Lung (tissue), 12 donors: ENCODE data around the gene ACER1. TPM values are rescaled to one million over a fixed set of nuclear protein-coding genes. Genes with fewer than 3 reads are reported as not detected.

Experiments used
- ATAC-seq: fragments of 200-7000 bp; cut with Tn5 transposase; one replicate; pipeline ENCODE4 v1.9.1; 2020; ENCODE audit warnings: moderate number of reproducible peaks; ENCODE audit not compliant: insufficient read depth, low FRiP score
- DNase-seq, 3 donors: peaks; one replicate each; pipeline ENCODE4 v3.0.0-alpha.2; 2013 to 2017
- H3K27ac ChIP-seq, 2 donors: one replicate each; pipeline ENCODE4 v1.5.1; 2013; ENCODE audit warnings: mild to moderate bottlenecking in 2 of 2, moderate library complexity in 2 of 2, control low read depth in 1 of 2, inconsistent platforms in 1 of 2, low read depth in 1 of 2, low read length in 1 of 2
- H3K27me3 ChIP-seq, 3 donors: one replicate each; pipeline ENCODE4 v1.5.1; 2013; ENCODE audit warnings: low read length in 2 of 3; ENCODE audit not compliant: control insufficient read depth in 3 of 3, insufficient read depth in 3 of 3
- H3K36me3 ChIP-seq, 4 donors: one replicate each; pipeline ENCODE4 v1.5.1; 2013; ENCODE audit warnings: low read length in 4 of 4, mild to moderate bottlenecking in 1 of 4, moderate library complexity in 1 of 4; ENCODE audit not compliant: control insufficient read depth in 4 of 4, insufficient read depth in 4 of 4
- H3K4me1 ChIP-seq, 5 donors: one replicate each; pipeline ENCODE4 v1.5.1; 2013; ENCODE audit warnings: low read length in 5 of 5, mild to moderate bottlenecking in 2 of 5, moderate library complexity in 1 of 5; ENCODE audit not compliant: control insufficient read depth in 5 of 5, insufficient read depth in 5 of 5
- H3K4me3 ChIP-seq: one replicate; pipeline ENCODE4 v1.5.1; 2013; ENCODE audit warnings: mild to moderate bottlenecking, control low read depth, moderate library complexity
- H3K9ac ChIP-seq, 2 donors: one replicate each; pipeline ENCODE4 v1.5.1; 2013; ENCODE audit warnings: low read length in 2 of 2, control low read depth in 1 of 2; ENCODE audit not compliant: insufficient read depth in 1 of 2
- H3K9me3 ChIP-seq, 4 donors: one replicate each; pipeline ENCODE4 v1.5.1; 2013; ENCODE audit warnings: low read length in 3 of 4, mild to moderate bottlenecking in 1 of 4, moderate library complexity in 1 of 4; ENCODE audit not compliant: control insufficient read depth in 4 of 4, insufficient read depth in 3 of 4
- CTCF ChIP-seq: IDR thresholded peaks from 2 replicates; pipeline ENCODE4 v1.5.1; 2012; ENCODE audit warnings: mild to moderate bottlenecking; ENCODE audit errors: control extremely low read depth, extremely low read depth
- WGBS, 2 donors: extraction: QIAGEN DNeasy Blood & Tissue Kit; methylation state at CpG; one replicate each; pipeline ENCODE4 v1.1.7; 2013; 5-methylcytosine and 5-hydroxymethylcytosine counted together
- polyA plus RNA-seq, 2 donors: library from polyadenylated mRNA; stranded (reverse); fragments of 200-250 nt; gene quantifications; one replicate each; pipeline ENCODE4 v1.2.1, GENCODE V29; 2013
- total RNA-seq, 2 donors: library from RNA; depleted of rRNA in 1 of 2; stranded (reverse); fragments of >200 nt in 1 of 2; gene quantifications; one replicate each; pipeline ENCODE4 v1.2.1, GENCODE V29; 2014 to 2021
- donor health status: control.
- donor health status: control.
- donor health status: Bipolar disorder and iron deficiency.
- donor health status: healthy.
- donor health status: DM: yes; HTN: yes; CAD: no.

The ACER1 gene
- total and polyA plus RNA-seq, 4 donors = 0.06 TPM; not detected in 3

DNA sequence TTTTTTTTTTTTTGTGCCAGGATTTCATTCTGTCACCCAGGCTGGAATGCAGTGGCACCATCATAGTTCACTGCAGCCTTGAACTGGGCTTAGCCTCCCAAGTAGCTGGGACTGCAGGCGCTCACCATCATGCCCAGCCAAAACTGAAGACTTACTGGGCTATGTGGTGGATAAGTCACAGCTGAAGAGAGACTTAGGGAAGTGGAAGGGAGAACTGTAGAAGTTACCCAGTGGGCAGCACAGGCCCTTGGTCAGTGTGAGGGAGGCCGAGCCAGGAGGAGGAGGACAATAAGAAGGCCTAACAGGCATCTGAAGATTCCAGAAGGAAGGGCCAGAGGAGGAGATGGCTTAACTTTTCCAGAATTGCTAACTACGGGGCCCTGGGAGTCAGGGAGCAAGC, 46.3 kb upstream of the ACER1 start:
- no peak for ATAC-seq
- Histone ChIP-seq H3K27me3 (no peaks in the 10 kb centered on the region), H3K4me3 (no peak overlapping the region), H3K27ac (no peak overlapping the region), H3K36me3 (peaks cover 27 to 55% (median 41%) of the 10 kb centered on the region in 4 donors), H3K9me3 (peaks cover 0 to 9% (median 3%) of the 10 kb centered on the region in 4 donors), H3K4me1 (no peaks in the 10 kb centered on the region), H3K9ac (no peak overlapping the region)
- 96 to 97% methylated on average over 3 of the region's 3 CpGs for WGBS, 2 donors
- TF ChIP-seq CTCF = no peak
- no peak for DNase-seq

DNA sequence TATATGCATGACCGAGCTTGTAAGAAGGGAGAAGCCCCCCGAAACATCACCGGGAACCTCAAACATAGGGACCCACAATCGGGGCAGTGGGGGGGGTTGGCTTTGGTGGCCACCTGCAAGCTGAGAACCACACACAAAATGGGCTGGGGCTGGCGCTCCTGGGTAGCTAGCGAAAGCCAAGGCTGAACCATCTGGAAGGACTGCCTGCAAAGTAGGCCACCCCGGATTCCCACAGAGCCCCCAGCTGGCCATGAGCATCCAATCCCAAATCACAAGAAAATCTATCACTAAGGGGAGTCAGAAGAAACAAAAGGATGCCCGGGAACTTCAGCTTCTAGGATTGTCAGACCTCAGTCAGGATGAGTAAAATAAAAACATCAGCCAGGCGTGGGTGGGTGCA, 45.1 kb upstream of the ACER1 start:
- no peak for ATAC-seq
- DNase-seq = no peak
- H3K4me1 ChIP-seq = peaks cover 0 to 7% (median 4%) of the 10 kb centered on the region in 5 donors
- H3K36me3 ChIP-seq = peaks cover 27 to 58% (median 38%) of the 10 kb centered on the region in 4 donors
- no peak for TF ChIP-seq CTCF
- H3K9me3 ChIP-seq = peaks cover 0 to 9% (median 3%) of the 10 kb centered on the region in 4 donors
- no peaks in the 10 kb centered on the region for H3K27me3 ChIP-seq
- WGBS, 2 donors = 84 to 92% methylated on average over 9 of the region's 9 CpGs
- no peak overlapping the region for H3K9ac ChIP-seq
- H3K4me3 ChIP-seq = no peak overlapping the region
- H3K27ac ChIP-seq = no peak overlapping the region

DNA sequence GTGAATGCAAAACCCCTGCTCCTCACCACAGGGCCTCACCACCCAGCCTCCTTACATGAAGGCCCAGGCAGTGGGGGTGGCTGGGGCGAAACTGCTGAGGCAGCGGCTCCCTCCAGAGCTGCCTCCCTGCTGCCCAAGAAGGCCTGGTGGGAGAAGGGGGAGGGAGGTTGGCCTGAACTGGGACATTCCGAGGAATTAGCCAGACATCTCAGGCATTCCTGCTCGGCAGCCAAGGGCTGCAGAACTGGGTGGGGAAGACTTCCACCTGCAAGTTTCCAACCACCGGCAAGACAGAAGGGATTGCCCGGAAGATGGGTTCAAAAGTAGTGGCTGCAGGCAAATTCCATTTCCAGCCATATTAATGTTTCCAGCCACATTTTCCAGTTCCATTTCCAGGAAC, 44.6 kb upstream of the ACER1 start:
- Histone ChIP-seq H3K4me3 (no peak overlapping the region), H3K9ac (no peak overlapping the region), H3K4me1 (peaks cover 0 to 7% (median 4%) of the 10 kb centered on the region in 5 donors), H3K27ac (no peak overlapping the region), H3K36me3 (peaks cover 27 to 54% (median 35%) of the 10 kb centered on the region in 4 donors), H3K9me3 (peaks cover 0 to 9% (median 3%) of the 10 kb centered on the region in 4 donors), H3K27me3 (no peaks in the 10 kb centered on the region)
- WGBS, 2 donors = 67 to 83% methylated on average over 6 of the region's 6 CpGs
- ATAC-seq (no peak), DNase-seq (no peak)
- no peak for TF ChIP-seq CTCF
